Measurements from ENCODE around the gene C20orf141.

C20orf141 gene

GRCh38 chr20:2809690-2810089, 5.1 kb upstream of the C20orf141 start:
- H3K36me3 ChIP-seq (ENCODE audit: control insufficient read depth in 1 of 2, insufficient read depth in 2 of 2, low read length in 2 of 2) = no peaks in the 10 kb centered on the region
- no peak overlapping the region for H3K4me3 ChIP-seq (ENCODE audit: low read depth in 1 of 2, low read length in 2 of 2)
- peaks cover 0 to 4% of the 10 kb centered on the region in 2 donors for H3K4me1 ChIP-seq (ENCODE audit: control insufficient read depth in 1 of 2, insufficient read depth in 2 of 2, low read length in 2 of 2)
- H3K9me3 ChIP-seq (ENCODE audit: control insufficient read depth in 1 of 2, low read length in 2 of 2) = peaks cover 8 to 9% of the 10 kb centered on the region in 2 donors
- no peak overlapping the region for H3K9ac ChIP-seq (ENCODE audit: low read depth in 1 of 2, low read length in 2 of 2)
- H3K27ac ChIP-seq (ENCODE audit: low read depth, low read length) = no peak overlapping the region
- H3K27me3 ChIP-seq (ENCODE audit: control insufficient read depth in 1 of 2, insufficient read depth in 2 of 2, low read length in 2 of 2) = peaks cover 9 to 18% of the 10 kb centered on the region in 2 donors

GRCh38 chr20:2812189-2812588, 2.6 kb upstream of the C20orf141 start:
- Histone ChIP-seq H3K27me3 (ENCODE audit: control insufficient read depth in 1 of 2, insufficient read depth in 2 of 2, low read length in 2 of 2) (peaks cover 0 to 3% of the 10 kb centered on the region in 2 donors), H3K4me3 (ENCODE audit: low read depth in 1 of 2, low read length in 2 of 2) (no peak overlapping the region), H3K9ac (ENCODE audit: low read depth in 1 of 2, low read length in 2 of 2) (no peak overlapping the region), H3K4me1 (ENCODE audit: control insufficient read depth in 1 of 2, insufficient read depth in 2 of 2, low read length in 2 of 2) (no peaks in the 10 kb centered on the region), H3K9me3 (ENCODE audit: control insufficient read depth in 1 of 2, low read length in 2 of 2) (peaks cover 8 to 9% of the 10 kb centered on the region in 2 donors), H3K27ac (ENCODE audit: low read depth, low read length) (no peak overlapping the region), H3K36me3 (ENCODE audit: control insufficient read depth in 1 of 2, insufficient read depth in 2 of 2, low read length in 2 of 2) (no peaks in the 10 kb centered on the region)

- H3K27me3 ChIP-seq (ENCODE audit: control insufficient read depth in 1 of 2, insufficient read depth in 2 of 2, low read length in 2 of 2) = no peaks in the 10 kb centered on the region
- no peaks in the 10 kb centered on the region for H3K4me1 ChIP-seq (ENCODE audit: control insufficient read depth in 1 of 2, insufficient read depth in 2 of 2, low read length in 2 of 2)
- H3K36me3 ChIP-seq (ENCODE audit: control insufficient read depth in 1 of 2, insufficient read depth in 2 of 2, low read length in 2 of 2) = no peaks in the 10 kb centered on the region
- no peak overlapping the region for H3K4me3 ChIP-seq (ENCODE audit: low read depth in 1 of 2, low read length in 2 of 2)
- H3K9ac ChIP-seq (ENCODE audit: low read depth in 1 of 2, low read length in 2 of 2) = no peak overlapping the region
- H3K9me3 ChIP-seq (ENCODE audit: control insufficient read depth in 1 of 2, low read length in 2 of 2) = peaks cover 8 to 9% of the 10 kb centered on the region in 2 donors
- no peak overlapping the region for H3K27ac ChIP-seq (ENCODE audit: low read depth, low read length)
Measured at GRCh38 chr20:2814076-2814475, 711 bp upstream of the C20orf141 start.

GRCh38 chr20:2815242-2815900, 584 bp downstream of the C20orf141 start:
- no peaks in the 10 kb centered on the region for H3K4me1 ChIP-seq (ENCODE audit: control insufficient read depth in 1 of 2, insufficient read depth in 2 of 2, low read length in 2 of 2)
- no peaks in the 10 kb centered on the region for H3K36me3 ChIP-seq (ENCODE audit: control insufficient read depth in 1 of 2, insufficient read depth in 2 of 2, low read length in 2 of 2)
- H3K4me3 ChIP-seq (ENCODE audit: low read depth in 1 of 2, low read length in 2 of 2) = no peak overlapping the region
- H3K27ac ChIP-seq (ENCODE audit: low read depth, low read length) = no peak overlapping the region
- H3K27me3 ChIP-seq (ENCODE audit: control insufficient read depth in 1 of 2, insufficient read depth in 2 of 2, low read length in 2 of 2) = peaks cover 2 to 6% of the 10 kb centered on the region in 2 donors
- no peak overlapping the region for H3K9ac ChIP-seq (ENCODE audit: low read depth in 1 of 2, low read length in 2 of 2)
- peaks cover 8 to 9% of the 10 kb centered on the region in 2 donors for H3K9me3 ChIP-seq (ENCODE audit: control insufficient read depth in 1 of 2, low read length in 2 of 2)

GRCh38 chr20:2816030-2816582, 1.3 kb downstream of the C20orf141 start, which contains the start of gene TMEM239:
TSS of gene TMEM239 (plus strand) at chr20:2816364. CDS start at chr20:2816555, 191 bp downstream.
- Histone ChIP-seq H3K9me3 (ENCODE audit: control insufficient read depth in 1 of 2, low read length in 2 of 2) (peaks cover 8 to 9% of the 10 kb centered on the region in 2 donors), H3K4me1 (ENCODE audit: control insufficient read depth in 1 of 2, insufficient read depth in 2 of 2, low read length in 2 of 2) (no peaks in the 10 kb centered on the region), H3K27ac (ENCODE audit: low read depth, low read length) (no peak within 1 kb of the TSS), H3K4me3 (ENCODE audit: low read depth in 1 of 2, low read length in 2 of 2) (no peak within 1 kb of the TSS), H3K36me3 (ENCODE audit: control insufficient read depth in 1 of 2, insufficient read depth in 2 of 2, low read length in 2 of 2) (no peaks in the 10 kb centered on the region), H3K27me3 (ENCODE audit: control insufficient read depth in 1 of 2, insufficient read depth in 2 of 2, low read length in 2 of 2) (peaks cover 8 to 12% of the 10 kb centered on the region in 2 donors), H3K9ac (ENCODE audit: low read depth in 1 of 2, low read length in 2 of 2) (no peak within 1 kb of the TSS)

GRCh38 chr20:2816583-2817340, 2.0 kb downstream of the C20orf141 start:
- H3K4me3 ChIP-seq (ENCODE audit: low read depth in 1 of 2, low read length in 2 of 2) = no peak overlapping the region
- H3K9me3 ChIP-seq (ENCODE audit: control insufficient read depth in 1 of 2, low read length in 2 of 2) = peaks cover 7 to 8% of the 10 kb centered on the region in 2 donors
- no peaks in the 10 kb centered on the region for H3K36me3 ChIP-seq (ENCODE audit: control insufficient read depth in 1 of 2, insufficient read depth in 2 of 2, low read length in 2 of 2)
- H3K27ac ChIP-seq (ENCODE audit: low read depth, low read length) = no peak overlapping the region
- no peaks in the 10 kb centered on the region for H3K4me1 ChIP-seq (ENCODE audit: control insufficient read depth in 1 of 2, insufficient read depth in 2 of 2, low read length in 2 of 2)
- peaks cover 9 to 17% of the 10 kb centered on the region in 2 donors for H3K27me3 ChIP-seq (ENCODE audit: control insufficient read depth in 1 of 2, insufficient read depth in 2 of 2, low read length in 2 of 2)
- no peak overlapping the region for H3K9ac ChIP-seq (ENCODE audit: low read depth in 1 of 2, low read length in 2 of 2)

- no peak overlapping the region for H3K9ac ChIP-seq (ENCODE audit: low read depth in 1 of 2, low read length in 2 of 2)
- H3K4me1 ChIP-seq (ENCODE audit: control insufficient read depth in 1 of 2, insufficient read depth in 2 of 2, low read length in 2 of 2) = no peaks in the 10 kb centered on the region
- peaks cover 2% of the 10 kb centered on the region in 2 donors for H3K9me3 ChIP-seq (ENCODE audit: control insufficient read depth in 1 of 2, low read length in 2 of 2)
- no peaks in the 10 kb centered on the region for H3K36me3 ChIP-seq (ENCODE audit: control insufficient read depth in 1 of 2, insufficient read depth in 2 of 2, low read length in 2 of 2)
- no peak overlapping the region for H3K27ac ChIP-seq (ENCODE audit: low read depth, low read length)
- H3K4me3 ChIP-seq (ENCODE audit: low read depth in 1 of 2, low read length in 2 of 2) = no peak overlapping the region
- peaks cover 11 to 20% of the 10 kb centered on the region in 2 donors for H3K27me3 ChIP-seq (ENCODE audit: control insufficient read depth in 1 of 2, insufficient read depth in 2 of 2, low read length in 2 of 2)
Measured at GRCh38 chr20:2817341-2817726, 2.5 kb downstream of the C20orf141 start.

GRCh38 chr20:2817891-2818595, 3.3 kb downstream of the C20orf141 start:
- peaks cover 11 to 20% of the 10 kb centered on the region in 2 donors for H3K27me3 ChIP-seq (ENCODE audit: control insufficient read depth in 1 of 2, insufficient read depth in 2 of 2, low read length in 2 of 2)
- no peaks in the 10 kb centered on the region for H3K4me1 ChIP-seq (ENCODE audit: control insufficient read depth in 1 of 2, insufficient read depth in 2 of 2, low read length in 2 of 2)
- H3K36me3 ChIP-seq (ENCODE audit: control insufficient read depth in 1 of 2, insufficient read depth in 2 of 2, low read length in 2 of 2) = no peaks in the 10 kb centered on the region
- H3K9ac ChIP-seq (ENCODE audit: low read depth in 1 of 2, low read length in 2 of 2) = no peak overlapping the region
- no peaks in the 10 kb centered on the region for H3K9me3 ChIP-seq (ENCODE audit: control insufficient read depth in 1 of 2, low read length in 2 of 2)
- no peak overlapping the region for H3K27ac ChIP-seq (ENCODE audit: low read depth, low read length)
- no peak overlapping the region for H3K4me3 ChIP-seq (ENCODE audit: low read depth in 1 of 2, low read length in 2 of 2)

GRCh38 chr20:2820084-2820895, 5.5 kb downstream of the C20orf141 start:
- no peak overlapping the region for H3K27ac ChIP-seq (ENCODE audit: low read depth, low read length)
- H3K27me3 ChIP-seq (ENCODE audit: control insufficient read depth in 1 of 2, insufficient read depth in 2 of 2, low read length in 2 of 2) = peaks cover 11 to 20% of the 10 kb centered on the region in 2 donors
- H3K9ac ChIP-seq (ENCODE audit: low read depth in 1 of 2, low read length in 2 of 2) = no peak overlapping the region
- no peak overlapping the region for H3K4me3 ChIP-seq (ENCODE audit: low read depth in 1 of 2, low read length in 2 of 2)
- no peaks in the 10 kb centered on the region for H3K4me1 ChIP-seq (ENCODE audit: control insufficient read depth in 1 of 2, insufficient read depth in 2 of 2, low read length in 2 of 2)
- no peaks in the 10 kb centered on the region for H3K9me3 ChIP-seq (ENCODE audit: control insufficient read depth in 1 of 2, low read length in 2 of 2)
- H3K36me3 ChIP-seq (ENCODE audit: control insufficient read depth in 1 of 2, insufficient read depth in 2 of 2, low read length in 2 of 2) = no peaks in the 10 kb centered on the region
